ENCODE measurements around the gene ARHGEF38. TPM values are rescaled to one million over a fixed set of nuclear protein-coding genes. Genes with fewer than 3 reads are reported as not detected.
A peak's percentile ranks its signal among the peaks of the same experiment; 100 is the strongest.

Gene ARHGEF38
- total and polyA plus RNA-seq, 12 donors: 0.28 TPM; not detected in 11

- DNase-seq: no peak
- no peak for TF ChIP-seq CTCF (IDR thresholded peaks at IDR 0.05)
- WGBS, 2 donors: 72 to 79% methylated on average over 3 of the region's 3 CpGs
- H3K9me3 ChIP-seq: no peaks in the 10 kb centered on the region
- H3K27me3 ChIP-seq: no peaks in the 10 kb centered on the region
- H3K4me3 ChIP-seq: no peak overlapping the region
- H3K36me3 ChIP-seq: no peaks in the 10 kb centered on the region
- ATAC-seq: no peak
- intact Hi-C loops (cut with DNase I): no loop called here
- H3K4me1 ChIP-seq: no peaks in the 10 kb centered on the region
- H3K27ac ChIP-seq: no peak overlapping the region
These were observed 16.8 kb downstream of the ARHGEF38 start for GRCh38 chr4:105569057-105569865.

- WGBS, 2 donors: 44 to 47% methylated on average over 2 of the region's 2 CpGs
- DNase-seq: no peak
- H3K27ac ChIP-seq: no peak overlapping the region
- peak in 5 of 8 donors; percentile 48 to 95 (median 71) for ATAC-seq
- no peaks in the 10 kb centered on the region for H3K36me3 ChIP-seq
- no peak for TF ChIP-seq CTCF (IDR thresholded peaks at IDR 0.05)
- H3K9me3 ChIP-seq: no peaks in the 10 kb centered on the region
- H3K27me3 ChIP-seq: no peaks in the 10 kb centered on the region
- no peak overlapping the region for H3K4me3 ChIP-seq
- intact Hi-C loops (cut with DNase I): no loop called here
- H3K4me1 ChIP-seq: no peaks in the 10 kb centered on the region
These were observed 17.4 kb downstream of the ARHGEF38 start for GRCh38 chr4:105569866-105570236.

- no peaks in the 10 kb centered on the region for H3K27me3 ChIP-seq
- intact Hi-C loops (cut with DNase I): no loop called here
- H3K4me3 ChIP-seq: no peak overlapping the region
- 85 to 90% methylated on average over 3 of the region's 3 CpGs for WGBS, 2 donors
- ATAC-seq (no peak), DNase-seq (no peak)
- H3K4me1 ChIP-seq: no peaks in the 10 kb centered on the region
- H3K36me3 ChIP-seq: no peaks in the 10 kb centered on the region
- no peaks in the 10 kb centered on the region for H3K9me3 ChIP-seq
- no peak overlapping the region for H3K27ac ChIP-seq
- no peak for TF ChIP-seq CTCF (IDR thresholded peaks at IDR 0.05)
These were observed 19.9 kb downstream of the ARHGEF38 start for GRCh38 chr4:105572296-105572695.

- TF ChIP-seq CTCF (IDR thresholded peaks at IDR 0.05): no peak
- no peaks in the 10 kb centered on the region for H3K4me1 ChIP-seq
- no peak overlapping the region for H3K27ac ChIP-seq
- H3K36me3 ChIP-seq: no peaks in the 10 kb centered on the region
- peaks cover 0 to 3% (median 0%) of the 10 kb centered on the region in 7 donors for H3K27me3 ChIP-seq
- intact Hi-C loops (cut with DNase I): no loop called here
- H3K4me3 ChIP-seq: no peak overlapping the region
- DNase-seq (no peak), ATAC-seq (no peak)
- 60 to 61% methylated on average over 4 of the region's 4 CpGs for WGBS, 2 donors
- H3K9me3 ChIP-seq: no peaks in the 10 kb centered on the region
These were observed 34.4 kb downstream of the ARHGEF38 start for GRCh38 chr4:105586638-105587328.
